HFFc6 (cell line): Measurements from ENCODE around the gene HMGA1. TPM values are rescaled to one million over a fixed set of nuclear protein-coding genes. Genes with fewer than 3 reads are reported as not detected.
A peak's percentile ranks its signal among the peaks of the same experiment; 100 is the strongest.
"Not testable (repeated sequence)": the region's sequence is repeated elsewhere in the genome, so short reads cannot be mapped to it uniquely, and the experiment has no call there.

Experiments
- DNase-seq: peaks from one replicate; pipeline ENCODE4 v3.0.0-alpha.2; 2018
- H3K27ac Mint-ChIP-seq: 2 replicates; pipeline ENCODE4 v1.8.0; 2020; ENCODE audit warnings: mild to moderate bottlenecking, mixed read lengths
- H3K27me3 Mint-ChIP-seq: 2 replicates; pipeline ENCODE4 v1.8.0; 2021; ENCODE audit warnings: mild to moderate bottlenecking, moderate library complexity, mixed read lengths; ENCODE audit not compliant: insufficient read depth
- H3K36me3 Mint-ChIP-seq: 2 replicates; pipeline ENCODE4 v1.8.0; 2021; ENCODE audit warnings: low read depth, mixed read lengths
- H3K4me1 Mint-ChIP-seq: 2 replicates; pipeline ENCODE4 v1.8.0; 2020; ENCODE audit warnings: low read depth, mixed read lengths
- H3K4me3 Mint-ChIP-seq: 2 replicates; pipeline ENCODE4 v1.8.0; 2020; ENCODE audit warnings: mild to moderate bottlenecking, moderate library complexity, mixed read lengths
- H3K9me3 Mint-ChIP-seq: 2 replicates; pipeline ENCODE4 v1.8.0; 2020; ENCODE audit warnings: mild to moderate bottlenecking, mixed read lengths
- total RNA-seq, 6 experiments: library from RNA; stranded (reverse); fragmentation: NEBNext Ultra II Directional; extraction: Animal tissue kit (Norgen Biotek cat#: 25700); gene quantifications; 2 replicates in 1 of 6; 3 replicates in 5 of 6; pipeline ENCODE4 v1.2.3, GENCODE V29; 2021
- TF ChIP-seq, protein P1 (sequence below): fragments of 200-600 bp; sonication (generic); IDR thresholded peaks from 2 replicates; pipeline ENCODE4 v1.5.0; 2021; ENCODE audit warnings: antibody characterized with exemption, mild to moderate bottlenecking

Gene HMGA1
- total RNA-seq, 6 experiments from 2014 or later, result 687 to 1,047 (median 1,018) TPM

DNA sequence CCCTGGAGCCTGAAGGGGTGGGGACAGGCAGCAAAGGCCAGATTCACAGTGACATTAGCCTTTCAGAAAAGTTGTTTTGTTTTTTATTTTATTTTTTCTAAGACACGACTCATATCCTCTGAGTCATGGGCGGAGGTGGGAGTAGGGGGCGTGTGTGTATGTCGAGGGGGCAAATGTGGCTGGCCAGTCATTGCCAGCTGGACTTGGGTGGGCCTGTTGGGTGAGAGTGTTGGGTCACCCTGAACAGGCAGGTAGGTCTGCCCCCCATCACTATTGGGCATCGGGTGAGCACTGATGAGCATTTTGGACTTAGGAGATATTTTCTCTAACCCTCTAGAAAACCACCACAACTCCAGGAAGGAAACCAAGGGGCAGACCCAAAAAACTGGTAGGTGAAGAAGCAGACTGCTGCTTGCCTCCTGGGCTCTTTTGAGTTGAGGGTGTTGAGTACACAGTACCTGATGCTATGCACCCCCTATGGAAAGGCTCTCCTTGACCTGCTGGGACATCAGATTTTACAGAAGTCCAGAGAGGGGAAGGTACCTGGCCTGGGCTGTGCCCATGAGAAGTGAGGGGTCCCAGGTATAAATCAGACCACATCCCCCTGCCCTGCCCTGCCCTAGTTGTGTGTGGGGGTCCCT, 6.6 kb downstream of the HMGA1 start:
- Mint-ChIP-seq H3K27me3 (peaks cover 4% of the 10 kb centered on the region), H3K4me3 (peak overlapping the region; percentile 68), H3K9me3 (no peaks in the 10 kb centered on the region), H3K36me3 (peaks cover 42% of the 10 kb centered on the region; the same call in 1 of the 2 replicates), H3K27ac (peak overlapping the region; percentile 98), H3K4me1 (peaks cover 100% of the 10 kb centered on the region)
- no peak for DNase-seq
- TF ChIP-seq, protein P1, sequence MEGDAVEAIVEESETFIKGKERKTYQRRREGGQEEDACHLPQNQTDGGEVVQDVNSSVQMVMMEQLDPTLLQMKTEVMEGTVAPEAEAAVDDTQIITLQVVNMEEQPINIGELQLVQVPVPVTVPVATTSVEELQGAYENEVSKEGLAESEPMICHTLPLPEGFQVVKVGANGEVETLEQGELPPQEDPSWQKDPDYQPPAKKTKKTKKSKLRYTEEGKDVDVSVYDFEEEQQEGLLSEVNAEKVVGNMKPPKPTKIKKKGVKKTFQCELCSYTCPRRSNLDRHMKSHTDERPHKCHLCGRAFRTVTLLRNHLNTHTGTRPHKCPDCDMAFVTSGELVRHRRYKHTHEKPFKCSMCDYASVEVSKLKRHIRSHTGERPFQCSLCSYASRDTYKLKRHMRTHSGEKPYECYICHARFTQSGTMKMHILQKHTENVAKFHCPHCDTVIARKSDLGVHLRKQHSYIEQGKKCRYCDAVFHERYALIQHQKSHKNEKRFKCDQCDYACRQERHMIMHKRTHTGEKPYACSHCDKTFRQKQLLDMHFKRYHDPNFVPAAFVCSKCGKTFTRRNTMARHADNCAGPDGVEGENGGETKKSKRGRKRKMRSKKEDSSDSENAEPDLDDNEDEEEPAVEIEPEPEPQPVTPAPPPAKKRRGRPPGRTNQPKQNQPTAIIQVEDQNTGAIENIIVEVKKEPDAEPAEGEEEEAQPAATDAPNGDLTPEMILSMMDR, result no peak

DNA sequence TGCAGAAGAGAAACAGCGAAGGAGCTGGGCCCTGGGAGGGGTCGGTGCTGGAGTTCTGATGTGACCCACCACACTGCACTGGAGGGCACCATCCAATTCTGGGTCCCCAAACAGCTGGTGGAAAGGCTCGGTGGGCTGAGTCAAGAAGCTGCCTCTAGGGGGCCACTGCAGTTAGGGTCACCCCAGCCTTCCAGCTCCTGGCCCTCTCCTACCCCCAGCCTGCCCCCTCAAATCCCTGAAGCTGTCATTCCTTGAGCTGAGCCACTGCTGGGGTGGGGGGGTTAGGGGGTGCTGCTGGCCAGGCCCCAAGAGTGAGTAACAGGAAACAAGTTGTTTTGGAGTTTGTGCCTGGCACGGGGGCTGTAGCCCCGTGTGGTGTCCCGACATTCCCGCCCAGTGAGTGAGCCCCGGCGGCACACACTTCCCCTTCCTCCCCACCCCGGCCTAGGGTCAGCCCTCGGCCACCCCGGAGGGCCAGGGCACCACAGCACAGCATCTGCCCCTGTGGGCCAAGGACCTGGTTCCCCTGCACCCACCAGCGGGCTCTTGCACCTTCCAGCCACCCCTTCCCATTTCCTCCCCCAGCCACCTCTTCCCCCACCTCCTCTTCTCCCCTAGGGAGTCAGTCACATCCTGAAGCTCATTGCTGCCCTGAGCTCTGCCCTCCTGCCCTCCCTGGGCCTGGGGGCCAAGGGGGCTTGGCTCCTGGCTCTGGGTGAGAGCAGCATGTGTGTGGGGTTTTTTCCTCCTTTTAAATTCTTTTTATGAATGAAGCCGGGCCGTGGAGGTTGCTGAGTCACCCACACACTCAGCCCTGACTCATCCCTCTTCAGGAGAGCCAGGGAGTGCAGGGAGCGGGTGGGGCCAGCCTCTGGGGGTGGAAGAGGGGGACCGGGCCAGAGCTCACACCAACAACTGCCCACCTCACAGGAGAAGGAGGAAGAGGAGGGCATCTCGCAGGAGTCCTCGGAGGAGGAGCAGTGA, 7.5 kb downstream of the HMGA1 start:
- peaks cover 93% of the 10 kb centered on the region for H3K4me1 Mint-ChIP-seq
- peaks cover 35% of the 10 kb centered on the region; the same call in 1 of the 2 replicates for H3K36me3 Mint-ChIP-seq
- no peaks in the 10 kb centered on the region for H3K9me3 Mint-ChIP-seq
- H3K27ac Mint-ChIP-seq, result peak overlapping the region; percentile 98
- TF ChIP-seq, protein P1, result peak; percentile 72
- H3K27me3 Mint-ChIP-seq, result peaks cover 4% of the 10 kb centered on the region
- DNase-seq, result peak; percentile 94
- H3K4me3 Mint-ChIP-seq, result peak overlapping the region; percentile 78

DNA sequence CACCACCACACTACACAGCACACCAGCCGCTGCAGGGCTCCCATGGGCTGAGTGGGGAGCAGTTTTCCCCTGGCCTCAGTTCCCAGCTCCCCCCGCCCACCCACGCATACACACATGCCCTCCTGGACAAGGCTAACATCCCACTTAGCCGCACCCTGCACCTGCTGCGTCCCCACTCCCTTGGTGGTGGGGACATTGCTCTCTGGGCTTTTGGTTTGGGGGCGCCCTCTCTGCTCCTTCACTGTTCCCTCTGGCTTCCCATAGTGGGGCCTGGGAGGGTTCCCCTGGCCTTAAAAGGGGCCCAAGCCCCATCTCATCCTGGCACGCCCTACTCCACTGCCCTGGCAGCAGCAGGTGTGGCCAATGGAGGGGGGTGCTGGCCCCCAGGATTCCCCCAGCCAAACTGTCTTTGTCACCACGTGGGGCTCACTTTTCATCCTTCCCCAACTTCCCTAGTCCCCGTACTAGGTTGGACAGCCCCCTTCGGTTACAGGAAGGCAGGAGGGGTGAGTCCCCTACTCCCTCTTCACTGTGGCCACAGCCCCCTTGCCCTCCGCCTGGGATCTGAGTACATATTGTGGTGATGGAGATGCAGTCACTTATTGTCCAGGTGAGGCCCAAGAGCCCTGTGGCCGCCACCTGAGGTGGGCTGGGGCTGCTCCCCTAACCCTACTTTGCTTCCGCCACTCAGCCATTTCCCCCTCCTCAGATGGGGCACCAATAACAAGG, 8.5 kb downstream of the HMGA1 start:
- H3K27me3 Mint-ChIP-seq, DNase-seq, H3K9me3 Mint-ChIP-seq: not testable (repeated sequence)
- Mint-ChIP-seq H3K36me3 (peaks cover 28% of the 10 kb centered on the region; the same call in 1 of the 2 replicates), H3K27ac (peak overlapping the region; percentile 98), H3K4me3 (peak overlapping the region; percentile 78), H3K4me1 (peaks cover 88% of the 10 kb centered on the region)

DNA sequence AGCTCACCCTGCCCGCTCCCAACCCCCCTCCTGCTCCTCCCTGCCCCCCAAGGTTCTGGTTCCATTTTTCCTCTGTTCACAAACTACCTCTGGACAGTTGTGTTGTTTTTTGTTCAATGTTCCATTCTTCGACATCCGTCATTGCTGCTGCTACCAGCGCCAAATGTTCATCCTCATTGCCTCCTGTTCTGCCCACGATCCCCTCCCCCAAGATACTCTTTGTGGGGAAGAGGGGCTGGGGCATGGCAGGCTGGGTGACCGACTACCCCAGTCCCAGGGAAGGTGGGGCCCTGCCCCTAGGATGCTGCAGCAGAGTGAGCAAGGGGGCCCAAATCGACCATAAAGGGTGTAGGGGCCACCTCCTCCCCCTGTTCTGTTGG, 9.1 kb downstream of the HMGA1 start:
- H3K4me1 Mint-ChIP-seq, result peaks cover 84% of the 10 kb centered on the region
- H3K4me3 Mint-ChIP-seq, DNase-seq: not testable (repeated sequence)

DNA sequence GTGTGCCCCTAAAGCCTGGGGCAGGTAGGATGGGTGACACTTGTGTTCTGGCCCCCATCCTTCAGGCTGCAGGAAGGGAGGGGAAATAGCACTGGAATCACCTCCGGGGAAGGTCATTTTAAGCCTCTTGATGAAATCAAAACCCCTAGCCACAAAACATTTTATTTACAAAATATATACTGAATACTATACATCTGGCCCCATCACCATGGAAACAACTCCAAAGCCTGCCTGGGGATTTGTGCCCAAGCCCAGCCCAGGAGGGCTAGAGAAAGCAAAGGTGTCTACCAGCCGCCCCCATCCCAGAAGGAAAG, 9.5 kb downstream of the HMGA1 start:
- no peak for DNase-seq
- TF ChIP-seq, protein P1, result no peak
- no peaks in the 10 kb centered on the region for H3K9me3 Mint-ChIP-seq
- peaks cover 4% of the 10 kb centered on the region for H3K27me3 Mint-ChIP-seq
- peaks cover 79% of the 10 kb centered on the region for H3K4me1 Mint-ChIP-seq
- H3K27ac Mint-ChIP-seq, result peak overlapping the region; percentile 98
- H3K4me3 Mint-ChIP-seq, result peak overlapping the region; percentile 39
- H3K36me3 Mint-ChIP-seq, result peaks cover 23% of the 10 kb centered on the region; the same call in 1 of the 2 replicates

More for the DNA sequence above, 9.1 kb downstream of the HMGA1 start:
- Mint-ChIP-seq H3K36me3 (peaks cover 27% of the 10 kb centered on the region; the same call in 1 of the 2 replicates), H3K27ac (peak overlapping the region; percentile 98)
- not testable (repeated sequence) for H3K9me3 Mint-ChIP-seq, H3K27me3 Mint-ChIP-seq
